ENCODE data around the gene CAPN12.

DNA sequence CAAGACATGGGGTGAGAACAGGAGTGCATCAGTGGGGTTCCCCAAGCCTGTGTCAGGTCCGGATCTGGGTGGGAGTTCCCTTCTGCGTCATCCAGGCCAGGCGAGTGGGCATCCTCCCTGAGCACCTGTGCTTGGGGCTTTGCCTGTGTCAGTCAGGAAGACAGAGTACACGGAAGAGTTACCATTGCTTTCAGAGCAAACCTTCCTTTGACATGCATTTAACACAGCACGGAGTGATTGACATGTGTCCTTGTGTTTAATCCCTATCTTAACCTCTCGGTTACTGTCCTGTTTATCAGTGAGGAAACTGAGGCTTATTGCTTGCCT, 47.6 kb downstream of the CAPN12 start:
- TF ChIP-seq CTCF (IDR thresholded peaks at IDR 0.05) (no peak), SIN3A (IDR thresholded peaks at IDR 0.05; ENCODE audit: borderline replicate concordance, insufficient read depth, low read depth, low read length) (no peak)
- TF ChIP-seq, protein P1, sequence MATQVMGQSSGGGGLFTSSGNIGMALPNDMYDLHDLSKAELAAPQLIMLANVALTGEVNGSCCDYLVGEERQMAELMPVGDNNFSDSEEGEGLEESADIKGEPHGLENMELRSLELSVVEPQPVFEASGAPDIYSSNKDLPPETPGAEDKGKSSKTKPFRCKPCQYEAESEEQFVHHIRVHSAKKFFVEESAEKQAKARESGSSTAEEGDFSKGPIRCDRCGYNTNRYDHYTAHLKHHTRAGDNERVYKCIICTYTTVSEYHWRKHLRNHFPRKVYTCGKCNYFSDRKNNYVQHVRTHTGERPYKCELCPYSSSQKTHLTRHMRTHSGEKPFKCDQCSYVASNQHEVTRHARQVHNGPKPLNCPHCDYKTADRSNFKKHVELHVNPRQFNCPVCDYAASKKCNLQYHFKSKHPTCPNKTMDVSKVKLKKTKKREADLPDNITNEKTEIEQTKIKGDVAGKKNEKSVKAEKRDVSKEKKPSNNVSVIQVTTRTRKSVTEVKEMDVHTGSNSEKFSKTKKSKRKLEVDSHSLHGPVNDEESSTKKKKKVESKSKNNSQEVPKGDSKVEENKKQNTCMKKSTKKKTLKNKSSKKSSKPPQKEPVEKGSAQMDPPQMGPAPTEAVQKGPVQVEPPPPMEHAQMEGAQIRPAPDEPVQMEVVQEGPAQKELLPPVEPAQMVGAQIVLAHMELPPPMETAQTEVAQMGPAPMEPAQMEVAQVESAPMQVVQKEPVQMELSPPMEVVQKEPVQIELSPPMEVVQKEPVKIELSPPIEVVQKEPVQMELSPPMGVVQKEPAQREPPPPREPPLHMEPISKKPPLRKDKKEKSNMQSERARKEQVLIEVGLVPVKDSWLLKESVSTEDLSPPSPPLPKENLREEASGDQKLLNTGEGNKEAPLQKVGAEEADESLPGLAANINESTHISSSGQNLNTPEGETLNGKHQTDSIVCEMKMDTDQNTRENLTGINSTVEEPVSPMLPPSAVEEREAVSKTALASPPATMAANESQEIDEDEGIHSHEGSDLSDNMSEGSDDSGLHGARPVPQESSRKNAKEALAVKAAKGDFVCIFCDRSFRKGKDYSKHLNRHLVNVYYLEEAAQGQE (IDR thresholded peaks at IDR 0.05; ENCODE audit: insufficient read depth in 1 of 2, low read depth in 2 of 2, low read length in 1 of 2): no peak
